ENCODE results near the gene HDAC4. TPM values are rescaled to one million over a fixed set of nuclear protein-coding genes. Genes with fewer than 3 reads are reported as not detected.

Gene HDAC4
- total RNA-seq, 1 donor from 2014 or later: 65.7 TPM

DNA sequence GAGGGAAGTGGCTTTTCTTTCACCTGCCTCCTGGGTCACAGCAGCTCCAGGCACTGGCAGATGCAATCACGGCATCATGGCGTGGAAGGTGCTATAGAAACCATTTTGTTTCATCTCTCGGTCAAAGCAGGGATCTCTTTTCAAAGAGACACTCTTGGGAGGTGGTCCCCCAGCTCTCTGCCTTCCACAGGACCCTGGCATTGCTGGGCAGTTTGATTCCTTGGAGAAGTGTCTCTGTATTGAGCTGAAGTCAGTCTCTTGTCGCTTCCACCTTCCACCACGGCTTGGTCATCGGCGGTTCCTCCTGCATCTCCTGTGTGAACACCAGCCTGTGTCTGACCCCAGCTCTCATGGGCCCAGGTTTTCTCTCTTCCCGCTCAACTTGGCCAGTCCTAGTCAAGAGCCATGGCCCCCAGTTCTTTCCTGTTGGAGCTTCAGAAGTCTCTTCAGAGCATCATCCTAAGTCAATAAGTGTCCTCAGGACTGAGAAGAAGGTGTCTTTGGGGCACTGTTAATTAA is 42.3 kb upstream of the HDAC4 start:
- Histone ChIP-seq H3K4me1 (peaks cover 0 to 28% of the 10 kb centered on the region in 2 donors), H3K4me3 (no peak overlapping the region), H3K36me3 (no peaks in the 10 kb centered on the region), H3K27ac (no peak overlapping the region), H3K9me3 (no peaks in the 10 kb centered on the region), H3K27me3 (no peaks in the 10 kb centered on the region)
- no peak for DNase-seq (ENCODE audit: low spot score in 2 of 2)
- TF ChIP-seq CTCF (IDR thresholded peaks at IDR 0.05): no peak
- intact Hi-C loops (cut with DNase I): no loop called here

DNA sequence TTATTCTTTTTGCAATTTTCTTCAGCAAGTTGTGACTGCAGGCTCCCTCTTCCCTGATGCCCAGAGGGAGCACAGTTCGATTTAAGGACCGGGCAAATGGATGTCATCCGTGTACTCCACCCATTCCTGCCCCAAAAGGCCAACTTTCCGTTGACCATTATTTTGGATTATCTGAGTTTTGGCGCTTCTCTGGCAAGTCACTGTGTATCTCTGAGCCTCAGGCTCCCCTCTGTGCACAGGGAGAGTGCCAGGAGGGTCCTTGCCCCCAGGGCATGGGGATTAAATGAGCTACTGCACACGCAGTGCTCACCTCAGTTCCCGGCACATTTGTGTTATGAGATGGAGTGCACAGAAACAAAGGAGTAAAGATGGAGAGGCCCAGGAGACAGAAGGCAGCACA is 41.4 kb upstream of the HDAC4 start:
- peaks cover 0 to 28% of the 10 kb centered on the region in 2 donors for H3K4me1 ChIP-seq
- H3K36me3 ChIP-seq: no peaks in the 10 kb centered on the region
- DNase-seq (ENCODE audit: low spot score in 2 of 2): no peak

GRCh38 chr2:239441261-239442078 is 40.6 kb upstream of the HDAC4 start:
- Histone ChIP-seq H3K4me3 (peak overlapping the region; percentile 28 to 31), H3K27ac (no peak overlapping the region), H3K4me1 (peaks cover 0 to 28% of the 10 kb centered on the region in 2 donors)

More for the DNA sequence above, 41.4 kb upstream of the HDAC4 start:
- H3K27ac ChIP-seq: no peak overlapping the region
- TF ChIP-seq CTCF (IDR thresholded peaks at IDR 0.05): no peak
- intact Hi-C loops (cut with DNase I): no loop called here
- no peaks in the 10 kb centered on the region for H3K9me3 ChIP-seq
- no peak overlapping the region for H3K4me3 ChIP-seq
- H3K27me3 ChIP-seq: no peaks in the 10 kb centered on the region

GRCh38 chr2:239440511-239440959 is 39.7 kb upstream of the HDAC4 start:
- H3K4me1 ChIP-seq: peaks cover 0 to 20% of the 10 kb centered on the region in 2 donors
- peak overlapping the region; percentile 28 to 31 for H3K4me3 ChIP-seq
- H3K27ac ChIP-seq: no peak overlapping the region
- intact Hi-C loops (cut with DNase I): no loop called here
- no peaks in the 10 kb centered on the region for H3K27me3 ChIP-seq
- no peaks in the 10 kb centered on the region for H3K36me3 ChIP-seq
- DNase-seq (ENCODE audit: low spot score in 2 of 2): no peak
- TF ChIP-seq CTCF (IDR thresholded peaks at IDR 0.05): no peak
- no peaks in the 10 kb centered on the region for H3K9me3 ChIP-seq

More at GRCh38 chr2:239441261-239442078, 40.6 kb upstream of the HDAC4 start:
- intact Hi-C loops (cut with DNase I): no loop called here
- H3K36me3 ChIP-seq: no peaks in the 10 kb centered on the region
- no peak for TF ChIP-seq CTCF (IDR thresholded peaks at IDR 0.05)
- DNase-seq (ENCODE audit: low spot score in 2 of 2): no peak
- no peaks in the 10 kb centered on the region for H3K27me3 ChIP-seq
- H3K9me3 ChIP-seq: no peaks in the 10 kb centered on the region

DNA sequence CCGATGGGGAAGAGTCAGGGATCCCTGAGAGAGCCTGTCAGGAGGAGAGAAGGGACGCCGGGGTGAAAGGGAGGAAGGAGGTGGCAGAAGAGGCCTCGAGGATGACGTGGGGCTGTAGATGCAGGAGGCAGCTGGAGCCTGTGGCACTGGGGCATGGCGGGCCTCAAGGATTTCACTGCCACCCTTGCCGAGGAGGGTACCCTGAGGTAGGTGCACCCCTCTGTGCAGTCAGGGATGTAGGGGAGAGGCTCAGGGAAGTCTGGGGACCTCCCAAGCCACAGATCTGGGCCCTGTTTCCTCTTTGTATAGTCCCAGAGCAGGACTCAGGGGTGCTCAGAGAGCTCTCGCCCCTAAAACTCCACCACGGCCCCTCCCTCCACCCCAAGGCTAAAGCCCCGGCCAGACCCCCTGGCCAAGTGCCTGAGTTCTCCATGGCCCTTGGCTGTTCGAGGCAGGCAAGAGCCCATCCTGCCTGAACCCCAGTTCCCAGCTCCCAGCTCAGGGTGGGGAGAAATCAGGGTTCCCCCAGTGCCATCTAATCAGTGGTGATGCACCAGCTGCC is 39.0 kb upstream of the HDAC4 start:
- no peak for TF ChIP-seq CTCF (IDR thresholded peaks at IDR 0.05)
- Histone ChIP-seq H3K9me3 (no peaks in the 10 kb centered on the region), H3K27ac (no peak overlapping the region), H3K36me3 (no peaks in the 10 kb centered on the region), H3K4me1 (peaks cover 0 to 16% of the 10 kb centered on the region in 2 donors), H3K27me3 (no peaks in the 10 kb centered on the region), H3K4me3 (peak overlapping the region in 1 of 2 donors; percentile 31)
- intact Hi-C loops (cut with DNase I): no loop called here
- no peak for DNase-seq (ENCODE audit: low spot score in 2 of 2)
